Dermis microvascular lymphatic vessel endothelial cell (primary cell): ENCODE results near the gene CASTOR1. TPM values are rescaled to one million over a fixed set of nuclear protein-coding genes. Genes with fewer than 3 reads are reported as not detected.

ENCODE experiments used
- DNase-seq, 2 donors: peaks; one replicate each; pipeline versions ENCODE4 v3.0.0 to v3.0.0-alpha.2; 2010; ENCODE audit warnings: low read depth in 2 of 2
- total RNA-seq: library from RNA; depleted of rRNA; stranded (reverse); fragments of >200 nt; gene quantifications from 2 replicates; pipeline ENCODE4 v1.2.1, GENCODE V29; 2014

The CASTOR1 gene
- total RNA-seq, 1 donor from 2014 or later, result 5.5 TPM

DNA sequence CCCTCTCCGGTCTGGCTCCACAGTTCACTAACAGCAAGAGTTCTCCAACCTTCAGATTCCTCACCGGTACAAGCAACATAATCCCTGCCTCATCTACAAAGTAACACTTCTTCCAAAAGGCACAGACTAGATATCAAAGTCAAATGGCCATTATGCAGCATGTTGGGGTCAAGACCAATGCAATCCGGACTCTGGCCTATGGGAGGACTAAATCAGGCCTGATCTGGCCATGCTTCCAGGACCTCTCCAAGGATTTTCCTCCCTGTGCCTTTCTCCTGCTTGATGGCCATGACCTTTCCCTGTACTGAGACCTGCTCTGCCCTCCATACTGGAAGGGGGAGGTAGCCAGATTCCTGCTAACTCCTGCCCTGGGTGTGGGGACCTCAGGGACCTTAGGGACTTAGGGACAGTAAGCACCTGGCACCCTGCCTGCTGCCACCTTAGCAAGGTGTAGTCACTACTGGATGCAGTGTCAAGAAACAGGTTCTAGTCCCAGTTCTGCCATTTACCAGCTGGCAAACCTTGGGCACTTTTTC lies 30.8 kb upstream of the CASTOR1 start:
- no peak for DNase-seq

DNA sequence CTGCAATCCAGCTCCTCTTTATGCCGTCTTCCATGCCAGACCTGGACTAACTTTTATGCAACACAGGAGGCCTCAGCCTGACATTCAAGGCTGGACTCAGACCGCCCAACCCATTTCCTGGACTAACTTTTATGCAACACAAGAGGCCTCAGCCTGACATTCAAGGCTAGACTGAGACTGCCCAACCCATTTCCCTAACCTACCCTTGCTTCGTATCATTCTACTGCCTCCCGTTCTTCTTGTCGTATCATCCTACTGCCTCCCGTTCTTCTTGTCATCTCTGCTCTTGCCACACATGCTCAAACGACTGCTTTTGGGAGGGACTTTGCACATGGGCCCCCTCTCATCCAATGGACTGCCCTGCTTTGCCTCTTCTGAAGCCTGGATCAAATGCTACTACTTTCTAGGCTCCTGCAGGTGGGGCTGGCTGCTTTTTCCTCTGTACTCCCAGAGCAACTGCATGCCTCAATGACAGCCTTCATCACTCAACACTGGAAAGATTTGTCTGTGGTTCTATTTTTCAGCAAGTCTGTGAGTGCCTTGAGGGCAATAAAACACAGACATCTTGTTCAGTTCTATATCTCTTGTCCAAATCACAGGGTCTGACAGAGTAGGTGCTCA lies 29.6 kb upstream of the CASTOR1 start:
- no peak for DNase-seq

DNA sequence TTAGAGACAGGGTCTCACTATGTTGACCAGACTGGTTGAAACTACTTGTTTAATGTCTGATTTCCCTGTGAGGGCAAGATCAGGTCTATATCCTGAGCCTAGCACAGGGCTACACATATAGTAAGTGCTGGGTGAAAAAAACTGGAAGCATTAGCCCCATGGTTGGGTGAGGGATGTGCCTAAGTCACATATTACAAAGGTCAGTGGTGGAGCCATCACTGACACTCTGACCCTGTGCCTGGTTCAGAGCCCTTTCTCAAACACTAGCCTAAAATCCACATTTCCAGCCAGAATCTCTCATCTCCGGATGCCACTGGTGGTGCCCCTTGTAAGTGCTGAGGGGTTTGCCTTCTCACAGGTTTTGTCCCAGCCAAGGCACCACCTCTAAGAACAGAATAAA lies 28.5 kb upstream of the CASTOR1 start:
- DNase-seq, result no peak

DNA sequence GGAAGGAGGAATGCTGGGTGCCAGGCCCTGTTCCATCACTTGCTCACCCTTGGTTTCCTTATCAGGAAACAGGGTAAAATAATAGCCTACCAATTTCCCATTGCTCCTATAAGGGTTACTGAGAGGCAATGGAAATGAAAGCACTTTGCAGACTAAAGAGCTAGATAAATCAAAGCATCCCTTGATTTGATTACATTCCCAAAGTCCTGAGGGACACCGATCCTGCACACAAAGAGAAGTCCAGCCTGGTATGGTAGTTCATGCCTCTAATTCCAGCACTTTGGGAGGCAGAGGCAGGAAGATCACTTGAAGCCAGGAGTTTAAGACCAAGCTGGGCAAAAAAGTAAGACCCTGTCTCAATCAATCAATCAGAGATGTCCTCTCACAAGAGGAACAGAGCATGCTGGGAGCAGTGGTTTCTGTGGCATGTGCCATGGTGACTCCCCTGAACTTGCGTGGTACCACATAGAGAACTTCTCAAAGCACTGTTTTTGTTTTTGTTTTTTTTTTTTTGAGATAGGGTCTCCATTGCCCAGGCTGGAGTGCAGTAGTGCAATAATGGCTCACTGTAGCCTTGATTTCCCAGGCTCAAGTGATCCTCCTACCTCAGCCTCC lies 26.8 kb upstream of the CASTOR1 start:
- no peak for DNase-seq

DNA sequence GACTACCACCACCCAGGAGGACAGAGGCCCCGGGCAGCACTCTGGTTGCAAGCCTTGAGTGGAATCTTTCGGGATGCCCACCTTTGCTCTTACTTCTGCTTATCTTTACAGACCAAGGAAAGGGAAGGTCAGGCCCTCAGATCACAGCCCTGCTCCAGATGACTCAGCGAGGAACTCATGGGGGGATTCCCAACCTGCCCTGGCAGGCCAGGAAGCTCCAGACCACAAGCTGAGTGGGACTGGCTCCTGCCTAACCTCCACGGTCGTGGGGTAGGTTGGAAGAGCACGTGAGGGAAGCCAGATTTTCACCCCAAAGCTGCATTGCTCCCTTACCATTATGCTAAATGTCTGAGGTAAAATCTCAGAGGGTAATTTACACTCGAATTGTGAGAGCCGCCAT lies 25.6 kb upstream of the CASTOR1 start:
- peak in 1 of 2 donors; percentile 65 for DNase-seq

DNA sequence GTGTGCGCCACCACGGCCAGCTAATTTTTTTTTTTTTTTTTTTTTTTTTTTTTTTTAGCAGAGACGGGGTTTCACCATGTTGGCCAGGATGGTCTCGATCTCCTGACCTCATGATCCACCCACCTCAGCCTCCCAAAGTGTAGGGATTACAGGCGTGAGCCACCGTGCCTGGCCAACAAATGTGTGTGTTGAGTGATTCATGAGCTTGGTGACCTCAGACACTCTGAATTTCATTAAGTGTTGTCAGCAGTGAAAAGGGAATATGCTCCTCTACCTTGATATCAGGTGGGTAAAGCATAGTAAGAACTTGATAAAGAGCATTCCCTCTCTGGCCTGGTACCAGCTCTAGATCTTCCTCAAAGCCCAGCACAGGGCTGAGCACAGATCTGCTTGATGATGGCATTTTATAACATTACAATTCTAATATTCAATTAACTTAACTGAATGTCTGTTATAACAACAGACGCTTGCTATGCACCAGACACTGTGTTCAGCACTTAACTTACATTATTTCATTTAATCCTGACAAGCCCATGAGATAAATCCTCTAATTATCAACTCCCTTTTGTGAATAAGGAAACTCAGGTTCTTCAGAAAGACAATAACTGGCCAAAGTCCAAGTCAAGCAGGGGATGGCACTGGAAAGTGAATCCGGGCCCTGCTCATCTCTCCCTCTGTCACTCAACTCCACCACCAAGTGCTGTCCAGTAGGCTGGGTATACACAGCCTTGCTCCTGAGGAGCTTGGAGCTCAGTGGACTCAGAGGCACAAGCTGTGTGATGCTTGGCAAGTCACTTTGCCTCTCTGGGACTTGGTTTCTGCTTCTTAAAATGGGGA lies 24.4 kb upstream of the CASTOR1 start:
- DNase-seq, result no peak

DNA sequence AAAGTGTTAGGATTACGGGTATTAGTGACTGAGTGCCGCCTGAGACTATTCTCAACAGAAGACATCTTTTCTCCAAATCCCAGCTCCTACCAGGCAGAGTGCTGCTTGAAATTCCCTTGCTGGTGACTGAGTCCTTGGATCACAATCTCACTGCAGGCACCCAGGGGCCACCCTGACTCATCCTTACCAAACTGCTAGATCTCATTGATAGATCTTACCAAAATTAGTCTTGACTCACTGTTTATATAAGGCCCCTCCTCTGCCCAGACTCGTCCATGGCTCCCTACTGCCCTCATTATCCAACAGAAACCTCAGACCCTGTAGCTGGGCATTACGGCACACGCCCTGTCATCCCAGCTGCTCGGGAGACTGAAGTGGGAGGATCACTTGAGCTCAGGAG lies 22.7 kb upstream of the CASTOR1 start:
- no peak for DNase-seq

DNA sequence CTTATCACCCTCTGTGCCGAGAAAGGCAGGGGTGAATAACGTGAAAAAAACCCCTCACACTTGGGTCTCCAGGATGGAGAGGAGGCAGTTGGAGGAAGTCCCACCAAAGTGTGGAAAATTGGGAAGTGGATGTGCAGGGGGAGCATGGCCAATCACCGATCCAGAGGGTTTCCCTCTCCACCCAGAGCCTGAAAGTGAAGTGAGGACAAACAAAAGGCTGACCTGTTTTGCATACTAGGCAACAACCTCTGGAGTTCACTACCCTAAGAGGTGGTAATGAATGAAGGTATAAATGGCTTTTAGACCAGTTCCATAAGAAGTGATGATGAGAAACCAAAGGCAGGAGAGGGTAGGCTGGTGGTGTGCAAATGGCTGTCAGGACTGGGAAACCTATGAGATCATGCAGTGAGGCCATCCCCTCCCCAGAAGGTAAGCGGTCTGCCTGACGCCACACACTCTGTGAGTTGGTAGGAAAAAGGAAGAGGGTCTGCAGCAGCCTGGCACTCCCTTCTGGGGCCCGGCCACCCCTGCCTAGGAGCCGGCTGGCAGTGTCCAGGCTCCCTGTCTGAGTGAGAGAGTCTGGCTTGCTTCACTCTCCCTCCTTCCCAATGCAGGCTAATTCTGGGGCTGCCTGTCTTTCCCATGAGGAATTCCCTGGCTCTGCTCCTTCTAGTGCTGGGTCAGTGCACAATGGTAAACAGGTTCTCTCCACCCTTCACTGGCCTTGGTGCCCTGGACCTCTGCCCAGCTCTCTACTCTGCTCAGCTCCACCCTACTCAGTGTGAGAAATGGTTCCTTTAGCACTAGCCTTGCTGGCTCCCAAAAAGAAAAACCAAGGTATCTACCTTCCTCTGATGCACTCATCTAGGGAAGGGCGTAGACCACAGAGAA lies 21.8 kb upstream of the CASTOR1 start:
- no peak for DNase-seq

DNA sequence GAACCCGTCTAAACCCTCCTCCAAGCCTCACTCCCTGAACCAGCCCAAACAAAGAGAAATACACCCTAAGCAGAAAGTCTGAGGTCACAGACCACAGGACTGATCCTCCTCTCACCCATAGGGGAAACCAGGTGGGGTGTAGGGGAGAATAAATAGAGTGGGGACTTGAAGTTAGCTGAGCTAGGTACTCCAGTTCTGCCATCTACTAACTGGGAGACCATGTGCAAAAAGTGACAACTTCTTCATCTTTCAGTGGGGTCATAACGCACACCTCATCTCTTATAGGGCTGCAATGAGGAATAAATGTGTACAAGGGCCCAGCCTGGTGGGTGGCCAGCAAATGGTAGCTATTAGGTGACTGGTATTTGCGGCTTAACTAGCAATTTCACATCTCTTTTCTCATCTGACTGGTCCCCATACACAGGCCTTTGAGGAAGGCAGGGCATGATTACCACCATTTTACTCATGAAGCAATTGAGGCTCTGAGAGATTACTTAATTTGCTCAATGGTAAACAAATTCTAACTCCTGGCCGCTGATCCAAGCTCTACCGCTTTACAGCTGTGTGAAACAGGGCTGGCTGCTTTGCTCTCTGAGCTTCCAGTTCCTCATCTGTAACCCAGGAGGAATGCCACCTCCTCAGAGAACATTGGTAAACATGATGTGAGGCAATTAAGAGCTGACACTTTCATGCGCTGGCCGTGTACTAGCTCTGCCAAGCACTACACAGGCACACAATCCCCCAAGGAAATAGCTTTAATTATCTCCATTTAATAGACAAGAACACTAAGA lies 20.8 kb upstream of the CASTOR1 start:
- no peak for DNase-seq

DNA sequence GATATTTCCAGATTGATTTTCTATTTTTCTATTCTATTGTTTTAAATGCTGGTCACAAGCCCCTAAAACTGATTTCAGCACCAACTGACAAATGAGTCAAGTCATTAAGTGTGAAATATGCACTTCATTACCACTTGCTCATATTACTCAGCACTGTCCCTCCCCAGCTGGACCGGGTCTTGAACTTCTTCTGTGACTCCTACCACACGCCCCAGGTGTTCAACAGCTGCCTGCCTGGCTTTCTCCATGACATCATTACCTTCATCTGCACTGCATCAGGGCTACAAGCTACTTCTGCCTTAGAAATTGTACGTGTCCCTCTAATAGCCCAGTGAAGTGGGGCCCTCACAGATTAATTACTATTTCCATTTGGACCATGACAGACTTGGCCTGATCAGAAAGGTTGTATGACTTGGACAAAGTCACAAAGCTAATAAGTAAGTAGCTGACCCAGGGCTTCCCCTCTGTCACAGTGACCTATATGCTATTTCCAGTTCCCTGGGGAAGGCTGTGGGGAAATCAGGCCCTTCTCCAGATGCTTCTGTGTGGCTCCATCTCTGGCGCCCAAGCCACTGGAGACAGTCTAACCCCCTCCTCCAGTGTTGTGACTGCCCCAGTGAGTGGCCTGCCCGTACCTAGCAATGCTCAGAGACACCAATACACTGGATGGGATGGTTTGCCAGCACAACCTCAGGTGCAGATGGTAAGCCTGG lies 19.4 kb upstream of the CASTOR1 start:
- no peak for DNase-seq

DNA sequence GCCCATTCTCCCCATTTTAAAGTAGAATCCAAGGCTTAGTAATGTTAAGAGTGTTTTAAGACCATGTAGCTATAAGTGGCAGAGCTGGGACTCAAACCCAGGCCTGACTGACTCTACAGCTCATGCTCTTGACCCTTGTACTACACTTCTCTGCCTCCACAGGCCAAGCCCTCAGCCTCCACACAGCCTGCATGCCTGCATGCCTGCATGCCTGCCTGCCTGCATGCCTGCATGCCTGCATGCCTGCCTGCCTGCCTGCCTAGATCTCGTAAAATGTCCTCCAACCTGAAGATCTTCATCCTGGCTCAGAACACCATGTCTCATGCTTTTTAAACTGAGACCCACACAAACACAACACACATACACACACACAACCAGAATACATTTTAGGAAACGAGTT lies 18.8 kb upstream of the CASTOR1 start:
- no peak for DNase-seq

DNA sequence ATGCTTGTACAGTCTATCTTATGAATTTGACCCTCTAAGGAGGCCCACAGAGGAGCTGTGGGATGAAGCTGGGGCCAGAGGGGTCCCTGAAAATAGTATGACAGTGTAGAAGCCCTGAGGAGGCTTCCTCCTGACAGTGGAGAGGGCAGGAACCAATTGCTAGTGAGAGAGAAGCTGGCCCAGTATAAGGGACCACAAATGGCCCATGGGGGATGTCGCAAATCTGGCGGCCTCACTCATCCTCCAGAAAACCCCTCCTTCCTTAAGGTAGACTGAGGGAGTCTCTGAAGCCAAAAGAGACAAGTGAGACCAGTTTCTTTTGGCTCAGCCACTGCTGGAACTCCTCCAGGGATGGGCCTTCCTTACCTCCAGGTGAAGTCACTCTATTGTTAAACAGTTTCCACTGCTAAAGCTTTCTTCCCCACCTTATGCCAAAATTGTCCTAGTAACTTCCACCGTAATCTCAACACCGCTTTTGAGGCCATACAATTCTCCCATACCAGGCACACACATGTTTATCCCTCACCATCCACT lies 17.8 kb upstream of the CASTOR1 start:
- DNase-seq, result no peak

DNA sequence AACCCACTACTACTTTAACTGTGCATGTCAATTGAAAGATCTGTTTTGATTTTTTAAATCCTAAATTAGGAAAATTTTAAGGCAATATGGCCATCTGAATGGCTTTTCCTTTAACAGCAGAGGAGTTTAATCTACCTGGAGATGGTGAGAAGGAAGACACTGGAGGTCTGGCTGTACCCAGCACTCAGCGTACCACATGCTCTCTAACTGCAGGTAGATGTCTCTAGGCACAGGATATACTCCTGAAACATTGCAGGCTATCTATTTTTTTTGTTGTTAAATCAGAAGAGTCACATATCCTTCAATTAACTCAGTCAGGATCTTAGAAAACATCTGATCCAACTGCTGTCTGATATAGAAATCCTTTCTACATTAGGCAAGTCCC lies 17.3 kb upstream of the CASTOR1 start:
- DNase-seq, result no peak

DNA sequence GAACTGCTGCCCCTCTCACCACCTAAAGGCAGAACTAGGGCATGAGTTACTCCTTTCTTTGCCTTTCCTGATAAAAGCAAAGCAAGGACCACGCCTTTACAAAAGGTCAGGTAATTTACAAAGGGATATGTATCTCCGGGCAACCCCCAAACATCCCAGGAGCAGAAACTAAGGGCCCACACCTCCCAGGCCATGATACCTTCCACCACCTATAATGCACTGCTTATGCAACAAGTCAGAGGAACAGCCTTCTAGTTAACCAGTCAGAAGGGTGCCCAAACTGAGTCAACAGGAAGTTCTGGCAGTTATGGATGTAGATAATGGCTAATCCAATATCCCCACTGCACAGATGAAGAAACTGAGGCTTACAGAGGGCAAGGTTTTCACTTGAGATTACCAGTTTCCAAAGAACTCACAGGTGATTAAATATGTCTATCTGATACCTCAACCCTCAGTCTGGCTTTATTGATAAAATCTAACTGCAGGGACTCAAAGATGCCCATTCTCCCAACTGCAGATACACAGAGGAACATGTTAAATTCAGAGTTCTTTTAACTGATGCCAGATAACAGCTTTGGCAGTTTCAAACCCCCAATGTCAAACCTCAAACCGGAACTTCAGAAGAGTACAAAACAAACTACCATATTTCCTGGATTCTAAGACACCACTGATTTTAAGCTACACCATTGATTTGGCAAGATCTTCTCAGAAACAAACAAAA lies 16.8 kb upstream of the CASTOR1 start:
- peak in 1 of 2 donors; percentile 41 for DNase-seq

DNA sequence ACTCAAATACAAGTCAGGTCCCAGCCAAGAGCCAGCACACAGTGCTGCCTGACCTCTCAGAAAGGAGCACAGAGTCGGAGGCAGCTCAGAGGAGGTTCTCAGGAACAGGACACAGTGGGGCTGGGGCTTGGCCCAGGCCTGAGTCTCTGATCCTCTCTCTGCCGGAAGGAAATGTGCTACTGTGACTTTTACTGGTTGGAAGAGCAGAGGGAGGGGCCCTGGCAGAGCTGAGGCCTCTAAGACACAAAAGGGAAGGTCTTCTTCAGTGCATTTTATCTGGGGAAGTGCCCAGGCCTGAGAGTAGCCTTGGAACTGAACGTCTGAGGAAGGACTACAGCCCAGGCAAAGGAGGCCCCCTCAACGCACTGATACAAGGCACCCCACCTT lies 16.2 kb upstream of the CASTOR1 start:
- peak in 1 of 2 donors; percentile 71 for DNase-seq

DNA sequence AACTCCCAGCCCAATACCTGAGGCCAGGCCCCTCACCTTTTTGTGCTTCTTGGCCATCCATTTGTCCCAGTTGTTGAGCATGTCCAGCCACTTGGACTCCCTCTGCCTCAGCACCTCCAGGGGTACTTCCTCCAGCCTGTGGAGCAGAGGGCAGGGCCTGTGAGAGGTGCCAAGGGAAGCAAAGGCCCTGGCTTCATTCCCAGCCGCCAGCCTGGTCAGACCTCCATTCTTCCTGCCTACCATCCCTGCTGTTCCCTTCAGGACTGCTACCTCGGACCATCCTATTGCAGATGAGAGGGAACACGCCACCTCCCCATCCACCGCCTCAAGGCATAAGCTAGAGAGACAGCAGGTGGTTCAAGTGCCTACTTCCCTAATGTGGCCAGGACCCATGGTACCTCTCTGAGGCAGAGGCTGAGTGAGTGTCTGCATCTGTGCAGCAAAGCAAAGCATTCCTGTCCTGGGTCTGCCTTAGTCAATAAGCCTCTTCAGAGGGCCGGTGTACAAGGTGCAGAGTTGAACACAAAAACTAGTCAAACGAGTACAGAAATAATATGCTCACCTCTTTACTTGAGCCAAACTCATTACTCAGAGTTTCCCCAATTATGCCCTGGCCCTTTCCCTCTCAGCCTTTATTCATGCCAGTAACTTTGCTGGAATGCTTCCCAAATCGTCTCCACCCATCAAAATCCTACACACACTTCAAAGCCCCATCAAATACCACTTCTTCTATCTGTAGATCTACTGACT lies 15.4 kb upstream of the CASTOR1 start:
- DNase-seq, result peak; percentile 30 to 52

DNA sequence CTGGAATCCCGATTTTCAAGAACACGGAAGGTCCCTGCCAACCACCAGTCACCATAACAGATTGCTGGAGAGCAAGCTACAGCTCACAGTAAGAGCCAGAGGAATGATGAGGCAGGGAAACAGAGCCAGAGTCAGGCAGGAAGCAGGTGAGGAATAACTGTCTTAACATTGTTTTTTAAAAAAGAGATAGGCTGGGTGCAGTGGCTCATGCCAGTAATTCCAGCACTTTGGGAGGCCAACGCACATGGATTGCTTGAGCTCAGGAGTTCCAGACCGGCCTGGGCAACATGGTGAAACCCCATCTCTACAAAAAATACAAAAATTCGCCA lies 13.5 kb upstream of the CASTOR1 start:
- no peak for DNase-seq

DNA sequence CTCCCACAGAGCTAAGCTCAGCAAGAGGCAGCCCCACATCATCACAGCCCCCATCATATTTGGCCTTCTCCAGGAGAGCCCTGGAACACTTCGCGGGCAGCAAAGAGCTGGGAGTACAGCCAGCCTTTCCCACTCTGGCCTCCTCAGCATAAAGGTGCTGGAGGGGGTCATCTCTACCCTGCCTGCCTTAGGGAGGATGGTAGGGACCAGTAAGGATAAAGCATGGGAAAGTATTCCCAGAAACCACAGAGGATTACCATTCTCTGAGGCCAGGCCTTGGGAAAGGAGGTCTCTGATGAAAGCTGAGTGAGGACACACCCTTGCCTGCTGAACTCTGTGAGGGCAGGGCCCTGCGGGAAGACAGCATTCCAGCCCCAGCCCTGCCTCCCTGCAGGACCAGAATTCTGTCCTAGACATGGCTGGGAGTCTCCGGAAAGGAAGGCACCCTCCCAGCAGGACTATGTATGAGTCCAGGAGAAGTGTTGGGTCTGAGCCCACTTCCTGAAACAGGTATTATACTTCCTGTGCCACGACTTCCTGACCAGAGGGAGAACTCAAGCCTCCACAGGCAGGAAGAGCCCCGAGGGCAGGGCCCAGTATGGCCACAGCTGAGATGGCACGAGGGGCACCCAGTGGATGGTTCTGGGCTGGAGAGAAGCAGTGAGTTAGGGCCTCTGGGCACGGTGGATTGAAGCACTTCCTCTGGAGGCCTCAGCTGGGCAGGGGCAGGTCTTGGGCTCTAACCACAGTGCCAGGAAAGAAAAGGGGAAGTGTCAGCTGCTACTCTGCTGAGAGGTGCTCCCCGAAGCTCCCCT lies 12.9 kb upstream of the CASTOR1 start:
- no peak for DNase-seq
